Lung (tissue), 12 donors: ENCODE data around the gene IL21. TPM values are rescaled to one million over a fixed set of nuclear protein-coding genes. Genes with fewer than 3 reads are reported as not detected.

ENCODE experiments used
- ATAC-seq: fragments of 200-7000 bp; cut with Tn5 transposase; one replicate; pipeline ENCODE4 v1.9.1; 2020; ENCODE audit warnings: moderate number of reproducible peaks; ENCODE audit not compliant: insufficient read depth, low FRiP score
- DNase-seq, 3 donors: peaks; one replicate each; pipeline ENCODE4 v3.0.0-alpha.2; 2013 to 2017
- H3K27ac ChIP-seq, 2 donors: one replicate each; pipeline ENCODE4 v1.5.1; 2013; ENCODE audit warnings: mild to moderate bottlenecking in 2 of 2, moderate library complexity in 2 of 2, control low read depth in 1 of 2, inconsistent platforms in 1 of 2, low read depth in 1 of 2, low read length in 1 of 2
- H3K27me3 ChIP-seq, 3 donors: one replicate each; pipeline ENCODE4 v1.5.1; 2013; ENCODE audit warnings: low read length in 2 of 3; ENCODE audit not compliant: control insufficient read depth in 3 of 3, insufficient read depth in 3 of 3
- H3K36me3 ChIP-seq, 4 donors: one replicate each; pipeline ENCODE4 v1.5.1; 2013; ENCODE audit warnings: low read length in 4 of 4, mild to moderate bottlenecking in 1 of 4, moderate library complexity in 1 of 4; ENCODE audit not compliant: control insufficient read depth in 4 of 4, insufficient read depth in 4 of 4
- H3K4me1 ChIP-seq, 5 donors: one replicate each; pipeline ENCODE4 v1.5.1; 2013; ENCODE audit warnings: low read length in 5 of 5, mild to moderate bottlenecking in 2 of 5, moderate library complexity in 1 of 5; ENCODE audit not compliant: control insufficient read depth in 5 of 5, insufficient read depth in 5 of 5
- H3K4me3 ChIP-seq: one replicate; pipeline ENCODE4 v1.5.1; 2013; ENCODE audit warnings: mild to moderate bottlenecking, control low read depth, moderate library complexity
- H3K9ac ChIP-seq, 2 donors: one replicate each; pipeline ENCODE4 v1.5.1; 2013; ENCODE audit warnings: low read length in 2 of 2, control low read depth in 1 of 2; ENCODE audit not compliant: insufficient read depth in 1 of 2
- H3K9me3 ChIP-seq, 4 donors: one replicate each; pipeline ENCODE4 v1.5.1; 2013; ENCODE audit warnings: low read length in 3 of 4, mild to moderate bottlenecking in 1 of 4, moderate library complexity in 1 of 4; ENCODE audit not compliant: control insufficient read depth in 4 of 4, insufficient read depth in 3 of 4
- CTCF ChIP-seq: IDR thresholded peaks from 2 replicates; pipeline ENCODE4 v1.5.1; 2012; ENCODE audit warnings: mild to moderate bottlenecking; ENCODE audit errors: control extremely low read depth, extremely low read depth
- WGBS, 2 donors: extraction: QIAGEN DNeasy Blood & Tissue Kit; methylation state at CpG; one replicate each; pipeline ENCODE4 v1.1.7; 2013; 5-methylcytosine and 5-hydroxymethylcytosine counted together
- polyA plus RNA-seq, 2 donors: library from polyadenylated mRNA; stranded (reverse); fragments of 200-250 nt; gene quantifications; one replicate each; pipeline ENCODE4 v1.2.1, GENCODE V29; 2013
- total RNA-seq, 2 donors: library from RNA; depleted of rRNA in 1 of 2; stranded (reverse); fragments of >200 nt in 1 of 2; gene quantifications; one replicate each; pipeline ENCODE4 v1.2.1, GENCODE V29; 2014 to 2021
- donor health status: control.
- donor health status: control.
- donor health status: Bipolar disorder and iron deficiency.
- donor health status: healthy.
- donor health status: DM: yes; HTN: yes; CAD: no.

The IL21 gene
- total and polyA plus RNA-seq, 4 donors = 0.02 to 0.26 TPM; not detected in 2

GRCh38 chr4:122612540-122612939, 8.3 kb downstream of the IL21 start:
- WGBS, 2 donors = 92 to 93% methylated on average over 3 of the region's 3 CpGs
- no peaks in the 10 kb centered on the region for H3K36me3 ChIP-seq
- DNase-seq = no peak
- H3K27me3 ChIP-seq = no peaks in the 10 kb centered on the region
- H3K9ac ChIP-seq = no peak overlapping the region
- no peak overlapping the region for H3K27ac ChIP-seq
- ATAC-seq = no peak
- no peaks in the 10 kb centered on the region for H3K4me1 ChIP-seq
- H3K9me3 ChIP-seq = no peaks in the 10 kb centered on the region
- H3K4me3 ChIP-seq = no peak overlapping the region
- no peak for TF ChIP-seq CTCF

GRCh38 chr4:122606364-122607043, 14.4 kb downstream of the IL21 start:
- no peak overlapping the region for H3K9ac ChIP-seq
- WGBS, 2 donors = 85 to 88% methylated on average over 4 of the region's 4 CpGs
- no peaks in the 10 kb centered on the region for H3K36me3 ChIP-seq
- peaks cover 0 to 5% (median 0%) of the 10 kb centered on the region in 5 donors for H3K4me1 ChIP-seq
- no peaks in the 10 kb centered on the region for H3K27me3 ChIP-seq
- no peak for TF ChIP-seq CTCF
- DNase-seq = no peak
- H3K27ac ChIP-seq = no peak overlapping the region
- no peaks in the 10 kb centered on the region for H3K9me3 ChIP-seq
- ATAC-seq = no peak
- no peak overlapping the region for H3K4me3 ChIP-seq

GRCh38 chr4:122604146-122604545, 16.7 kb downstream of the IL21 start:
- Histone ChIP-seq H3K4me1 (peaks cover 0 to 5% (median 0%) of the 10 kb centered on the region in 5 donors), H3K4me3 (no peak overlapping the region), H3K27me3 (no peaks in the 10 kb centered on the region), H3K9ac (no peak overlapping the region), H3K27ac (no peak overlapping the region), H3K36me3 (no peaks in the 10 kb centered on the region), H3K9me3 (no peaks in the 10 kb centered on the region)
- WGBS, 2 donors = 70 to 95% methylated on average over 1 of the region's 1 CpG
- ATAC-seq (peak; percentile 56), DNase-seq (no peak)
- no peak for TF ChIP-seq CTCF

GRCh38 chr4:122603156-122603574, 17.7 kb downstream of the IL21 start:
- TF ChIP-seq CTCF = no peak
- 62 to 67% methylated on average over 8 of the region's 8 CpGs for WGBS, 2 donors
- H3K27ac ChIP-seq = no peak overlapping the region
- H3K36me3 ChIP-seq = no peaks in the 10 kb centered on the region
- no peak overlapping the region for H3K4me3 ChIP-seq
- H3K9ac ChIP-seq = no peak overlapping the region
- no peaks in the 10 kb centered on the region for H3K27me3 ChIP-seq
- ATAC-seq (no peak), DNase-seq (no peak)
- no peaks in the 10 kb centered on the region for H3K9me3 ChIP-seq
- peaks cover 0 to 5% (median 0%) of the 10 kb centered on the region in 5 donors for H3K4me1 ChIP-seq
